ENCODE measurements around the gene PLG.
"Not testable (repeated sequence)": the region's sequence is repeated elsewhere in the genome, so short reads cannot be mapped to it uniquely, and the experiment has no call there.

PLG gene

GRCh38 chr6:160701918-160702680 lies at the start of gene PLG:
TSS of gene PLG (plus strand) at chr6:160702244. CDS start at chr6:160702305, 61 bp downstream.
- DNase-seq: not testable (repeated sequence)

- no peak for DNase-seq
These were observed 42.5 kb upstream of the PLG start for GRCh38 chr6:160659562-160659961.

- DNase-seq: no peak
These were observed 40.8 kb upstream of the PLG start for GRCh38 chr6:160661216-160661615.

- DNase-seq: no peak
These were observed 39.6 kb upstream of the PLG start for GRCh38 chr6:160662429-160662828.

GRCh38 chr6:160662842-160663241 lies 39.2 kb upstream of the PLG start:
- no peak for DNase-seq

- not testable (repeated sequence) for DNase-seq
These were observed 37.8 kb upstream of the PLG start, which contains the start of gene LPA for GRCh38 chr6:160664198-160664597. TSS of gene LPA (minus strand) at chr6:160664275. CDS start at chr6:160664214, 61 bp downstream.

GRCh38 chr6:160667639-160668481 lies 34.2 kb upstream of the PLG start:
- DNase-seq: peak in 1 of 58 donors; percentile 1

GRCh38 chr6:160668589-160668988 lies 33.5 kb upstream of the PLG start:
- no peak for DNase-seq

- DNase-seq: not testable (repeated sequence)
These were observed 25.6 kb upstream of the PLG start for GRCh38 chr6:160676418-160676817.

- DNase-seq: no peak
These were observed 23.8 kb upstream of the PLG start for GRCh38 chr6:160678230-160678629.

GRCh38 chr6:160678744-160679401 lies 23.2 kb upstream of the PLG start:
- no peak for DNase-seq

- no peak for DNase-seq
These were observed 22.7 kb upstream of the PLG start for GRCh38 chr6:160679402-160679769.

GRCh38 chr6:160685101-160685761 lies 16.8 kb upstream of the PLG start:
- not testable (repeated sequence) for DNase-seq

GRCh38 chr6:160685762-160686450 lies 16.1 kb upstream of the PLG start:
- no peak for DNase-seq

GRCh38 chr6:160690458-160690857 lies 11.6 kb upstream of the PLG start:
- DNase-seq: no peak

GRCh38 chr6:160691617-160692016 lies 10.4 kb upstream of the PLG start:
- no peak for DNase-seq

GRCh38 chr6:160692369-160692959 lies 9.6 kb upstream of the PLG start:
- no peak for DNase-seq

- not testable (repeated sequence) for DNase-seq
These were observed 7.0 kb upstream of the PLG start for GRCh38 chr6:160695025-160695424.

GRCh38 chr6:160695622-160696021 lies 6.4 kb upstream of the PLG start:
- not testable (repeated sequence) for DNase-seq

- not testable (repeated sequence) for DNase-seq
These were observed 5.2 kb upstream of the PLG start for GRCh38 chr6:160696884-160697283.

Measured in anterior cingulate cortex (tissue), 58 donors.